HG03196 (cell line): Measurements from ENCODE around the gene AGO3.

Source experiments
- ATAC-seq: cut with Tn5 transposase; IDR thresholded peaks from one replicate; pipeline ENCODE4 v1.9.1; 2021; ENCODE audit not compliant: unreplicated experiment

The AGO3 gene

GRCh38 chr1:36119456-36119855, 188.6 kb downstream of the AGO3 start:
- no peak for ATAC-seq
